ENCODE results near the gene USP6.
"Not testable (repeated sequence)": the region's sequence is repeated elsewhere in the genome, so short reads cannot be mapped to it uniquely, and the experiment has no call there.

Gene USP6

DNA sequence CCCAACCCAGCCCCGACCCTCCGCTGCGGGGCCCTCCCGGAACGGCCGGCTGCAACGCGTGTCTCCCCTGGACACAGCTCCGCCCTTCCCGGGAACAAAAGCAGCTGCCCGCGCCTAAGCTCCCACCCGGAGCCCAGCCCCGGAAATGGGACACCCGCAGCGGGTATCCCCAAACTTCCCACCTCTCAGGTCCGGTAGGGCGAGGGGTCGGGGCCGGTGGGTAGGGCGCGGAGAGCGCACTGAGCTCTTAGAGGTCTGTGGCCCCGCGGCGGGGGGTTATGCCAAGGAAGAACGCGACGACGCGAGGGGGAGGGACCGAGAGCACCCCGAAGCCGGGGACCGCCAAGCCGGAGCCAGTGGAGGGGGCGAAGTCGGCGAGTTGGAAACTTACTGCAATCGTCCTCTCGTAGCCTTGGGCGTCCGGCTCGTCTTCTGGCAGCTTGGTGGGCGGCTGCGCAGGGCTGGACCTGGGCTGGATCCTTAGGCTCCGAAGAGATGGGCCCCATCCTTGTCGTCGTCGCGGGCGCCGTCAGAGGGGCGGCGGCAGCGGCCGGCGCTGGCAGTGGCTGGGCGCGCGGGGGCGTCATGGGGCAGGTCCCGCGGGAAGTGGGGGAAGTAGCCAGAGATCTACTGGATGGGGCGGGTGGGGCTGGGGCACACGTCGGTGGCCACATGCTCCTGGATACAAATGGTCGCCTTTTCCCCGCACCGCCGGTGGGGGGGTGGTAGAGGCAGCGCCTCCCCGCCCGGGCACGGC lies 6.9 kb downstream of the USP6 start:
- DNase-seq, result no peak

DNA sequence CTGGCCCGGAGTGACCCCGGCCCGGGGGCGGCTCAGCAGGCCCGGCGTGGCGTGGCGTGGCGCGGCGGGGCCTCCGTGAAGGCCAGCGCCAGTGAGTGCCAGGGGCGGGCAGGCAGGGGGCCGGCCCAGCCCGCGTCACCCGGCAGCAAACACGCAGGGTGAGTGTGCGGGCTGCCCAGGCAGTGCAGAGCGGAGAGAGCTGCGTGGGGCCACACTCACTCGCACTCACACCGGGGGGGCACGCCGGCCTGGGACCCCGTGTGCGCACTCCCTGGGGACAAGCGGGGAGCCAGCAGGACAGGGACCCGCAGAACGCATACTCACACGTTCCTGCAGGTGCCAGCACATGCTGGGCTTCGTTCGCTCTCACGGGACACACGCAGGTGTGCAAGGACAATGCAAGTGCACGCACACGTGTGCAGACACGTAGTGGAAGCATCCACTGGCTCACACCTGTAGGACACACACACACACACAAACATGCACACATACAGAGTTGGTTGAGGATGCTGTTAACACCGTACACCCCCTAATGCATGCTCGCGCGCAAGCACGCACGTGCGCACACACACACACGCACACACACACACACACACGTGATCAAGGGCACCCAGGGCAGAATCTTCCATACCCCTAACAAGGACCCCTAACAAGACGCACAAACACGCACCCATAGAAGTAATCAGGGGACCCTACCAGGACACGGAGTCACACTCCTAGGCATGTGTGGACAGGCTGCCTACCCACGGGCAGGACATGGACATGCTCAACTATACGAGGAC lies 7.7 kb downstream of the USP6 start:
- DNase-seq, result no peak

GRCh38 chr17:5124125-5124760 lies 8.4 kb downstream of the USP6 start:
- DNase-seq, result not testable (repeated sequence)

DNA sequence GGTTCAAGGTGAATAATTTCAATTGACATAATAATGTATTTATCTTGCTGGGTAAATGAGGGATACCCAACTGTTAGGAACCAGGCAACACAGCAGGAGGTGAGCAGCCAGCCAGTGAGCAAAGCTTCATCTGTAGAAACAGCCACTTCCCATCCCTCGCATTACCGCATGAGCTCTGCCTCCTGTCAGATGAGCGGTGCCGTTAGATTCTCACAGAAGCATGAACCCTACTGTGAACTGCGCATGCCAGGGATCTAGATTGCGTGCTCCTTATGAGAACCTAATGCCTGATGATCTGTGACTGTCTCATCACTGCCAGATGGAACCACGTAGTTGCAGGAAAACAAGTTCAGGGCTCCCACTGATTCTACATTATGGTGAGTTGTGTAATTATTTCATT lies 9.1 kb downstream of the USP6 start:
- not testable (repeated sequence) for DNase-seq

DNA sequence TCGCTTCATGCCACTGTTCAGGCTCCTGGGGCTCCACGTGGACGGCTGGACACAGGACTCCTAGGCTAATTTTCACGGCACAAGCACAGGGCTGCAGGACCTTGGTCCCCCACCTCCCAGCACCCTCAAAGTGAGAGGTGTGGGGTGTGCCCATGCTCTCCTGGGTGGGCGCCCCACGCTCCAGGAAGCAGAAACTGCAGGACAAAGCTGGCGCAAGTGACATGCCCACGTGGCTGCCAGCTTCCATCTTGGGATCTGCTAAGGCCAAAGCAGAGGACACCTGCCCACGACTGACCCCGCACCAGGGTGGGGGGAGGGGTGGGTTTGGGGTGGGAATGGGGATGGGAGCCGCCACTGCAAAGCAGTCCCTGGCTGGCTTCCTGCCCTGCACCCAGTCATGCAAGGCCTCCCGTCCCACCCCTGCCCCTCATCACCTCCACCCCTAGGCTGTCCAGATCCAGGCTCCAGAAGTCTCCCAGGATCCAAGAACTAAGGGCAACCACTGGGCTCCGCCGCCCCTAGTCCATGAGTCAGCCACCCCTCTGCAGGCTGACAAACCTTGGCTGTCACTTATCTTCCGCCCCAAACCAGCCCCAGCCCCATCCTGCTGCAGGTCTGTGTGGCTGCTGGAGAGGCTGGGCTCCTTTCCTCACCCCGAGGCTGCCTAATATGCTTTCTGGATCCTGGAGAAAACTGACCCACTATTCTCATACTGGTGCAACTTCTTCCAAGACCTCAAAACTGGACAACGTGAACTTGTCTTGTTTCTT lies 11.1 kb downstream of the USP6 start:
- no peak for DNase-seq

DNA sequence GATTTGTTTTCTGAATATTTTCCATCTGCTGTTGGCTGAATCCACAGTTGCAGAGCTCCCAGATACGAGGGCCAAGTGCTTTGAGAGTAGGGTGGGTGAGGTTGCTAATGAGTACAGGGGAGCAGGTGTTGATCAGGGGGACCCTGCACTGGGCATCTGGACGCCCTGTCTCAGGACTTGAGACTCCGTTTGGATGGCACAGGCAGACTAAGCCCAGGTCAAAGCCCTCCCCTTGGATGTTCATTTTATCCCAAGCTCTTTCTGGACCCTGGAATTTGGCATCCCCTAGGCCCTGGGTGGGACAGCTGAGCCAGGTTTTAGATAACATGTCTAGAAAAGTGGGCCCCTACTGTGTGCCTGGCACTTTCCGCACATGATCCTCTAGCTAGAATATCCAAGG lies 12.1 kb downstream of the USP6 start:
- no peak for DNase-seq

GRCh38 chr17:5128387-5128786 lies 12.6 kb downstream of the USP6 start:
- DNase-seq, result not testable (repeated sequence)

DNA sequence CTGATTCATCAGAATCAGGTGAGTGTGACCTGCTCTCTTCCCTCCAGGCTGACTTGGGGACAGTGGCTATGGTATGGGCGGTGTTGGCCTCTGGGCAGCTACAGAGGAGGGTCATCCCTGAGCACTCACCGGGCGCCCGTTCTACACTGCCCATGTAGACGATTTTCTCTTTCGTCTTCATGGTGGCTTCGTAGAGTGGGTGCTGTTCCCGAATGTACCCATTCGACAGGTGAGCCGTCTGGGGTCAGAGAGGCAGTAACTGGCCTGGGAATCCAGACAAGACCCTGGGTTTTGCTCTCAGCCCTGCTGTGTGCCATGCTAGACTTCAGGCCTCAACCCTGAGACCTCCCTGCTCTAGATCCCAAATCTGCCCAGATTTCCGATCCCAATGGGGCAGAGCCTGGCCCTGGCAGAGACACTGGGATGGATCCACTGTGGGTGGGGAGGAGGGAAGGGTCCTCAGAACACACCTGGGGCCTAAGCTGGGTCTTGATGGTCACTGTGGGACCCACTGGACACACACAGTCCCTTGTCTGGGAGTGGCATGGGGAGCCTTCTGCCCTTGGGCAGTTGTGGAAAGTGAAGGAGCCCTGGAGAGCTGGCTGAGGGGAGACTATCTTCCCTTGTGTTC lies 13.2 kb downstream of the USP6 start:
- no peak for DNase-seq

GRCh38 chr17:5129770-5130169 lies 13.9 kb downstream of the USP6 start:
- not testable (repeated sequence) for DNase-seq

- DNase-seq, result not testable (repeated sequence)
Measured at GRCh38 chr17:5130261-5130660, 14.4 kb downstream of the USP6 start.

DNA sequence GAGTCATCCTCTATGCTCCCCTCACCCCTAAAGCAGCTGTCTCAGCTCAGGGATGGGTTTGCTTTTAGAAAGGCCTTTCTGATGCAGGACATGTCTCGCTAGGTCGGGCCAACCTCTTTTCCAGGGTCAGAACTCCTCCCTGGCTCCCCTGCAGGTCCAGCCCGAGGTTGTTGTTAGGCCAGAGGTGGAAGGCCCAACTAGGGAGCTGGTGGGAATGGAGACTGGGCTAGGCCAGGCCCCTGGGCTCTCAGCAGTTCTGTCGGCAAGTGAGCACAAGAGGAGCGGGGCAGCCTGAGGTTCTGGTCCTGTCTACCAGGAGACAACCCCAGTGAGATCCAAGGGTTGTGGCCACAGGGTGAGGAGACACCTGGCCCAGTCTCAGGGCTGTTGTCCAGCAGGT lies 14.9 kb downstream of the USP6 start:
- DNase-seq, result not testable (repeated sequence)

DNA sequence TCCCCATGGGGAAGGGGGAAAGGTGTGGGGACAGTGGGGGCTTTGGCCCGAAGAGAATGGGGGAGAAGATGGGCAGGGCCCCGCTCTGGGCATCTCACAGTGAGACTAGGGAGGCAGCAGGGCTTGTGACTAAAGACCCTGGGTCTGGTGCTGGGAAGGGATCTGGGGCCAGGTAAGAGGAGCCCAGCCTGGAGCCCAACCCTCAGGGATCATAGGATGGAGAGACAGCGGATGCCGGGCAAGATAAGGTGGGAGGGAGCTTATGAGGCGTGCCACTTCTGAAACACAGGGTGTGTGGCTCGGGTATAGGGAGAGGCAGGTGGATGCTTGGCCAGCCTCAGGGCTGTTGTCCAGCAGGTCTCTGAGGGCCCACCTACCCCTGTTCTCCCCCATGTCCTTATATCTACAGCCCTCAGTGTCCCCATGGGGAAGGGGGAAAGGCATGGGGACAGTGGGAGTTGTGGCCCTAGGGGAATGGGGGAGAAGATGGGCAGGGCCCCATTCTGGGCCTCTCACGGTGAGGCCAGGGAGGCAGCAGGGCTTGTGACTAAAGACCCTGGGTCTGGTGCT lies 15.4 kb downstream of the USP6 start:
- DNase-seq, result no peak

- not testable (repeated sequence) for DNase-seq
Measured at GRCh38 chr17:5131799-5132502, 16.1 kb downstream of the USP6 start.

DNA sequence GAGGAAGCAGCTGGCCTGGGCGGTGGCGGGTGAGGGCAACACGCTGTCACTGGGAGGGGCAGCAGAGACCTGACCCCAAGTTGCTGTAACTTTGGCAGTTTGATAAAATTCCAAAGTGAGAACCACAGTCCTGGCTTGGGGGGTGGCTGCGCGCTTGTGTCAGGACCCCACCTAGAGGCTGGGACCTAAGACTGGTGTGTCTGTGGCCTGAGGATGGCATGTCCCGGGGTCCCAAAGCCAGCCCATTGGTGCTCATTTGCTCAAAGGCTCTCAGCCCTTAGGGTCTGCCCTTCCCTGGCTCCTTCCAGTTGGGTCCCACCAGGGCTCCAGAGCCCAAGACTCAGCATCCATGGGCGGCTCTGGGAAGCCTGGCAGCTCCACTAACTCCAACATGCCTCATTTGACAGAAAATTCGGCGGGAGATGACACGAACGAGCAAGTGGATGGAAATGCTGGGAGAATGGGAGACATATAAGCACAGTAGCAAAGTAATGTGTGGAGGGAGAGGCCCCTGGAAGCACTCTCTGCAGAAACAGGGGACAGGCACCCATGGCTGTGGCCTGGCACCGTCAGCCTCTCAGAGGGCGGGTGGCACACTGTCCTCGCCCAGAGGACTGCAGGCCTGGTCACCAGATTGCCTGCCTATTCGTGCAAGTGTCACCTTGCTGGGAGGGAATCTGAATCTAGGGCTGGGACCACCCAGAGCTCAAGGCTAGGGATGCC lies 16.8 kb downstream of the USP6 start:
- DNase-seq, result not testable (repeated sequence)

- DNase-seq, result no peak
Measured at GRCh38 chr17:5133311-5133710, 17.5 kb downstream of the USP6 start.

DNA sequence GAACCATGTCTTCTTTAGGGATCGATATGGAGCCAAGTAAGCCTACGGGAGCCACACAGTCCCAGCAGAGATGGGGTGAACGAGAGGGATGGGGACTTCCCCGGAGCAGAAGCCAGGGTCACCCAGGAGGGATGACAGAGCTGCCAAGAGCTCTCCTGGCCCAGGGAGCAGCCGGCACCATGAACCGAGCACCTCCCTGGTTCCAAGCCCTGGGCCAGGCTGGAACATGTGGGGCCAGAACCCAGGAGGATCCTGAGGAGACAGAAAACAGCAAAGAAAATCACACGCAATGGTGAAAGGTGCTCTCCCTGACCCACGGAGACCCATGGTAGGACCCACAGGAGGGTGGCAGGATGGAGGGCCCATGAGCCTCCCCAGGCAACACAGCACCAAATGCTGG lies 18.1 kb downstream of the USP6 start:
- DNase-seq, result not testable (repeated sequence)

DNA sequence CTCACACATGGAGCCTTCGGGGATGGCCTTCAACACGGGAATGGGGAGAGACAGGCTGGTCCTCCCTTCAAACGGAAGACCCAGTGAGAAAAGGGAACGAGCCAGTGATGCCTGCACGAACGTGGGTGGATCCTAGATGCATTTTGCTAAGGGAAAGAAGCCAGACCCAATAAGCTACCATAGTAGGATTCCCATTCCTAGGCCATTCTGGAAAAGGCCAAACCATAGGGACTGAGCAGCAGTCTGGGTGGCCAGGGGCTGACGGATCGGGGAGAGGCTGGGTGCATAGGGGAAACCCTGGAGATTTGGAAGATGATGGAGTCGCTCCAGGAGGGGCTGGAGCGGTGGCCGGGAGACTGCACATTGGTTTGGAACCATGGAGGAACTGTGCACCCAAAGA lies 18.7 kb downstream of the USP6 start:
- not testable (repeated sequence) for DNase-seq

GRCh38 chr17:5135131-5135712 lies 19.4 kb downstream of the USP6 start:
- DNase-seq, result not testable (repeated sequence)

DNA sequence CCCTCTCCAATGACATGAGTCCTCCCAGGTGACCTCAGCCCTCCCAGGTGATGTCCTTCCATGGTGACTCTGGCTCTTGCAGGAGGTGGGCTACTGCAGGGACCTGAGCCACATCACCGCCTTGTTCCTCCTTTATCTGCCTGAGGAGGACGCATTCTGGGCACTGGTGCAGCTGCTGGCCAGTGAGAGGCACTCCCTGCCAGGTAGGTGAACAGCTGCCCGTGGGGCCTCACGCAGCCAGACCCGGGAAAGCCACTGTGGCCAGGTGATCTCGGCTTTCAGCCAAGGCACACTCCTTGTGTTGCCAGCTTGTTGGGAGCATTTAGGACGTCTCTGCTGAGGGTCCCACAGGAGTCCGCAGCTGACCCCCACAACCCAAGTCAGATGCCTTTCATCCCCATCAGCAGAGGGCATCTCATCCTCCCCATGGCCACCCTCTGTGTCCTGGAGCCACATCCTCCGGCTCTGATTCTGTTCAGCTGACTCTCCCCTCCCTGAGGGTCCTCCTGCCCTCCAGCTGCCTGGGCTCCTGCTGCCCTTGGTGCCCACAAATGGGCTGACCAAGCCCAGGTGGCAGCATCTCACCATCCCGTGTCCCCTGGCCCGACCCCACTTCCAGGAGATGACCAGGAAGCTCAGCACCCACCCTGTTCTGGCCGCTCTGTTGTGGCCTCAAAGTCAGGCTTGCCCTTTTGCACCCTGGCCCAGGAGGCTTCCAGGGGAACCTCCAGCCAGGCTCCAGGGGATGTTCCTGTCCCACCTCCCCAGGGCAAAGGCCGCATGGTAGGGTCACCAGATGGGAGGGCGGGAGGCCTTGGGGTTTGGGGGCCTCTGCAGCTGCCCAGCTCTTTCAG lies 20.1 kb downstream of the USP6 start:
- no peak for DNase-seq

Data from CD4-positive, alpha-beta T cell treated with Interferon alpha-2 for 1 hour (primary cell).